ENCODE results near the gene SSU72. TPM values are rescaled to one million over a fixed set of nuclear protein-coding genes. Genes with fewer than 3 reads are reported as not detected.
"Not testable (repeated sequence)": the region's sequence is repeated elsewhere in the genome, so short reads cannot be mapped to it uniquely, and the experiment has no call there.

Gene SSU72
- polyA plus RNA-seq, 1 experiment, result 113 TPM

DNA sequence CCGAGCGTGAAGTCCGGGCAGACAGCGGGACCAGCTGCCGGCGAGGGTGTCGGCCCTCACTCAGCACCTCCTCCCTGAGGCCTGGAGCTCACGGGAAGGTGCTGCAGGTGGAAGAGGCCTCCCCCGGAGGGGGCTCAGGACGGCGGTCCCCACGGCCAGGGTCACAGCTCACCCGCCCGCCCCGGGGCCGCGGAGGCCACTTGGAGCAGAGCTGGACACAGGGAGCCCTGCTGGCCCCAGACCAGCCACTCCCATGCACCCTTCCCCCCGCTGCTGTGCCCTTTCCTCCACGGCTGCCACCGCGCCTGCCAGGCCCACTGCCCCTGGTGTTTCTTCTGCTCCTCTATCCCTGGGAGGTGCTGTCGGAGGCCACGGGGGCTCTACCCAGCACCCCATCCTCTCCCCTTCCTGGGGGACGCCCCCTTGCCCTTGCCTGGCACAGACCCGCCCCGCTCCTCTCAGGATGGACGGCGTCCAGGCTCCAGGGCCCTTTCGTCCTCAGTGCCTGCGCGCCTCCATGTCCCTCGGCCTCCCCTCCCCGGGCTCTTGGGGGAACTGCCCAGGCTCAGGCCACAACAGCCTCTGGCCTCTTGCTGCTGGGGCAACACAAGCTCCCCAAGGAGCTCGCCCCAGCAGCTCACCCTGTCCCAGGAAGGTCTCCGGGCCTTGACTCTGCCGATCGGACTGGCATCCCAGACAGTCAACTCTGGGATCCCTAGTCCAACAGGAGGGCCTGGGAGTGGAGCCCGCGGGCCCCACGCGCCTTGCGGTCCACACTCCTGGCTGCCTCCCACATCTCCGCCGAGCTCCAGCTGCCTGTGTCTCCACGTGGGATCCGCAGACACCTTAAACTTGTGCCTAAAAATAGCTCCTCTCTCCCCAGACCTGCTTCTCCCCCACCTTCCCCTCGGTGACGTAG, 38.4 kb downstream of the SSU72 start:
- no peak for DNase-seq (ENCODE audit: low read depth, low spot score)
- H3K9me3 ChIP-seq (ENCODE audit: control insufficient read depth, insufficient read depth, low read length), result peaks cover 11% of the 10 kb centered on the region
- TF ChIP-seq, protein P1, sequence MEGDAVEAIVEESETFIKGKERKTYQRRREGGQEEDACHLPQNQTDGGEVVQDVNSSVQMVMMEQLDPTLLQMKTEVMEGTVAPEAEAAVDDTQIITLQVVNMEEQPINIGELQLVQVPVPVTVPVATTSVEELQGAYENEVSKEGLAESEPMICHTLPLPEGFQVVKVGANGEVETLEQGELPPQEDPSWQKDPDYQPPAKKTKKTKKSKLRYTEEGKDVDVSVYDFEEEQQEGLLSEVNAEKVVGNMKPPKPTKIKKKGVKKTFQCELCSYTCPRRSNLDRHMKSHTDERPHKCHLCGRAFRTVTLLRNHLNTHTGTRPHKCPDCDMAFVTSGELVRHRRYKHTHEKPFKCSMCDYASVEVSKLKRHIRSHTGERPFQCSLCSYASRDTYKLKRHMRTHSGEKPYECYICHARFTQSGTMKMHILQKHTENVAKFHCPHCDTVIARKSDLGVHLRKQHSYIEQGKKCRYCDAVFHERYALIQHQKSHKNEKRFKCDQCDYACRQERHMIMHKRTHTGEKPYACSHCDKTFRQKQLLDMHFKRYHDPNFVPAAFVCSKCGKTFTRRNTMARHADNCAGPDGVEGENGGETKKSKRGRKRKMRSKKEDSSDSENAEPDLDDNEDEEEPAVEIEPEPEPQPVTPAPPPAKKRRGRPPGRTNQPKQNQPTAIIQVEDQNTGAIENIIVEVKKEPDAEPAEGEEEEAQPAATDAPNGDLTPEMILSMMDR (IDR thresholded peaks at IDR 0.05; ENCODE audit: low read depth, low read length), result no peak
- no peak overlapping the region for H3K27ac ChIP-seq (ENCODE audit: low read depth, low read length)
- ChIA-PET CTCF (no interaction called here), POLR2A (interaction anchor here (0.6 to 1.5 kb wide), 3 partner anchors 12 to 79 kb away, joined by 3 to 5 read pairs (median 3); partner anchors contain the start of gene MIB2)
- H3K27me3 ChIP-seq (ENCODE audit: control insufficient read depth, insufficient read depth, low read length), result no peaks in the 10 kb centered on the region
- no peak overlapping the region for H3K4me3 ChIP-seq (ENCODE audit: low read depth, low read length)

DNA sequence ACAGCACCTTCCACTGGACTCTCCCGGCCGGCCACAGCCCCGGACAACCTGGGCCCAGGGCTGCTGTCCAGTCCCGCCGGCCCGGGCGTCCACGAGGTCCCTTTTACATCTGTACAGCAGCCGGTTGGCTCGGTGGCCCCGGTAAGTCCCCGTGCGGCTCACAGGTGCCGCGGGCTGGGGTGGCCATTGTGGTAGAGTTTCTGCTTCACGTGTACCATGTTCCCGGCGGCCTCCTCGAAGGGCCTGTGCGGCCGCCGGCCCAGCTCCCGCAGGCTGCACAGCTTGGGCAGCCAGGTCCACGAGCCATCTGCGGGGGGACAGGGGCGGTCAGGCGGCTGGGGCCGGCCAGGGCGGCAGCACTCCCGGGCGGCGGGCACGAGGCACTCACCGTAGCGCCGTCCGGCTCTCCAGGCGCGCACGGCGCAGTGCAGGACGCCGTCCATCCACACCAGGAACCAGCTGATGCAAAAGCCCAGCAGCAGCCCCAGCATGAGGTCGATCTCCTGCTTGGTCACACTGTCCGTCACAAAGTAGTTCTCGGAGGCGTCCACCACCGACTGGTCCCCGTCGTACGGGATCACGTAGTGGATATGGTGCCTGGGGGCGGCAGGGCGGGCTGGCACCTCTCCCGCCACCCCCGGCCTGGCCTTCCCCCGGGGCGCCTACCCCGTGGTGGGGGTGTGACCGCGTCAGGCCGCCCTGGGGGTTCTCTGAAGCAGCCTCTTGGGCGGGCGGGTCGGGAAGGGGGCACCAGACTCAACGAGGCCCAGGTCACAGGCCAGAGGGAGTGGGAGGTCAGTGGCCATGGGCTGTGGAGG, 39.3 kb downstream of the SSU72 start:
- TF ChIP-seq, protein P1 (IDR thresholded peaks at IDR 0.05; ENCODE audit: low read depth, low read length), result no peak
- DNase-seq (ENCODE audit: low read depth, low spot score), result no peak
- H3K27me3 ChIP-seq (ENCODE audit: control insufficient read depth, insufficient read depth, low read length), result no peaks in the 10 kb centered on the region
- H3K27ac ChIP-seq (ENCODE audit: low read depth, low read length), result no peak overlapping the region
- no peak overlapping the region for H3K4me3 ChIP-seq (ENCODE audit: low read depth, low read length)
- ChIA-PET CTCF (no interaction called here), POLR2A (interaction anchor here (0.6 to 1.5 kb wide), 3 partner anchors 13 to 80 kb away, joined by 3 to 5 read pairs (median 3); partner anchors contain the start of gene MIB2)
- H3K9me3 ChIP-seq (ENCODE audit: control insufficient read depth, insufficient read depth, low read length), result peaks cover 18% of the 10 kb centered on the region

DNA sequence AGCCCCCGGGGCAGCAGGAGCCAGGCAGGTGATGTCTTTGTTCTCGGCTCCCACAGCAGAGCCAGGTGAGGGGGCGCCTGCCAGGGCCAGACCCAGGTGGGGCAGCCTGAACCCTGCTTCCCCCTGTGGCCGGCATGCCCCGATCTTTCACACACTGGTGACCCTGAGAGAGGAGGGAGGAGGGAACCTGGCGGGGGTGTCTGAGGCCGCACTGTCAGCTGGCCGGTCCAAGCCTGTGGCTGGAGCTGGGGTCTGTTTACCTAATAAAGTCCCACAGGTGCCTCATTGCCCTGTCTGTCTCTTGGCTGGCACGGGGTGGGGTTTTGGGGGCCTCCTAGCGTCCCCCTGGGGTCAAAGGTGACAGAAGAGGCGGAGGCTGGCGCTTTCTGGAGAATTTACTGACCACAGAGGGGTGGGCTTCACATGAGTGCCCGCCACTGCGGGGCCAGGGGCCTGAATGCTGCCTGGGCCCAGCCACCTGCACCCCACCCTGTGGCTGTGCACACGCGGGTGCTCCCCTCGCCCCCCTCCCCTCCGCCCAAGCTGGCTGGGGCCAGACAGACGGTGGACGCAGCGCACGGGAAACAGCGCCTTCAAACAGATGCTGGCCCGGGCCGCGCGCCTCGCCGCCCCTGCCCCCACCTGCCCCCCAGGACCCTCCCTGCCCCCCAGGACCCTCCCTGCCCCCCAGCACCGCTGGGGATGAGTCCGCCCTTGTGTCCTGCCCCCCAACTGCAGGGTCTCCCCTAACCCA, 40.1 kb downstream of the SSU72 start:
- no peak overlapping the region for H3K27ac ChIP-seq (ENCODE audit: low read depth, low read length)
- no peaks in the 10 kb centered on the region for H3K27me3 ChIP-seq (ENCODE audit: control insufficient read depth, insufficient read depth, low read length)
- H3K4me3 ChIP-seq (ENCODE audit: low read depth, low read length), result no peak overlapping the region
- no peak for DNase-seq (ENCODE audit: low read depth, low spot score)
- TF ChIP-seq, protein P1 (IDR thresholded peaks at IDR 0.05; ENCODE audit: low read depth, low read length), result no peak
- ChIA-PET POLR2A (no interaction called here), CTCF (no interaction called here)
- peaks cover 23% of the 10 kb centered on the region for H3K9me3 ChIP-seq (ENCODE audit: control insufficient read depth, insufficient read depth, low read length)

DNA sequence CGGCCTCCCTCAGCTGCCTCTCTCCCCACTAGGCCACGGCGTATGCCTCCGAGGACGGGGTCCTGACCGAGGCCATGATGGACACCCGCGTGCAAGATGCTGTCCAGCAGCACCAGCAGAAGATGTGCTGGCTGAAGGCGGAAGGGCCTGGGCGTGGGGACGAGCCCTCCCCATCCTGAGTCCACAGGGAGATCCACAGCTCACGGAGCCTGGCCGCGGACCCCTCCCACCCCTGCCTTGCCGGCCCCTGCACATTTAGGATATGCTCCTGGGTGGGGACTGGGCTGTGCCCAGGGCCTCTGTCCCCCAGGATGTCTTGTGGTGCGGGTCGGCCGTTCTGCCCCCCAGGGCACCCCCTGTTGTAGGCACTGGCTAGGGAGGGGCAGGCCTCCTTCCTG, 40.8 kb downstream of the SSU72 start:
- H3K27me3 ChIP-seq (ENCODE audit: control insufficient read depth, insufficient read depth, low read length); DNase-seq (ENCODE audit: low read depth, low spot score); H3K4me3 ChIP-seq (ENCODE audit: low read depth, low read length); H3K27ac ChIP-seq (ENCODE audit: low read depth, low read length); POLR2A ChIA-PET; CTCF ChIA-PET: not testable (repeated sequence)
- H3K9me3 ChIP-seq (ENCODE audit: control insufficient read depth, insufficient read depth, low read length), result peaks cover 29% of the 10 kb centered on the region

DNA sequence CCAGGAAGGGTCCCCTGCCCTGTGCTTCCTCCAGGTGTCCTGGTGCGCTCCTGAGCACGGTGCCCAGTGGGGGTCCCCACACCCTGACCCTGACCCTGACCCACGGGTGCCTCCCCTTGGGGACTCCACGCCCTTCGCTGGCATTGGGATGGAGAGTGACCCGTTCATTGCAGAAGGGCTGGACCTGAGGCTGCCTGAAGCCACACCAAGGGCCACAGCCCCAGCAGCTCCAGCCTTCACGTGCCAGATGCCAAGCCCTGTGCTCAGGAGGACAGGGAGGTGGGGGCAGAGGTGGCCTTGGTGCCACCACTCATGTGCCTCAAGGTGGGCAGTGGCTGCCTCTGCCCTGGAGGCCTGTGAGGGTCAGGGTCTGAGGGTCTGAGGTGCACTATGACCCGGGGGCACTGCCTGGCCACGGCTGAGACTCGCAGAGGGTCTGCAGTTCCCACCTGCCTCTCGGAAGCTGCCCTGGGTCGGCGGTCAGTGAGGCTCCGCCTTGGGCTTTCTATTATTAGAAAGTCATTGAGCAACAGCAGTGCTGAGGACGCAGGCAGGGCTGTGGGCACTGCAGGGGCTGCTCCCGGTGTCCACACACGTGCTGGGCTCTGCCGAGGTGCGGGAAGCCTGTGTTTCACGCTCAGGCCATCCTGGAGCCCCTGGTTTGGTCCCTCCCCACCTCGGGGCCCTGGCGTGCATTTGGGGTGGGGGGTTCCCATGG, 41.3 kb downstream of the SSU72 start:
- peaks cover 32% of the 10 kb centered on the region for H3K9me3 ChIP-seq (ENCODE audit: control insufficient read depth, insufficient read depth, low read length)
- DNase-seq (ENCODE audit: low read depth, low spot score); H3K27me3 ChIP-seq (ENCODE audit: control insufficient read depth, insufficient read depth, low read length); H3K27ac ChIP-seq (ENCODE audit: low read depth, low read length); H3K4me3 ChIP-seq (ENCODE audit: low read depth, low read length); POLR2A ChIA-PET; CTCF ChIA-PET: not testable (repeated sequence)

Data from AG04450 (cell line).